Measurements from ENCODE around the gene ZNF169. TPM values are rescaled to one million over a fixed set of nuclear protein-coding genes. Genes with fewer than 3 reads are reported as not detected.
"Not testable (repeated sequence)": the region's sequence is repeated elsewhere in the genome, so short reads cannot be mapped to it uniquely, and the experiment has no call there.

The ZNF169 gene
- total and polyA plus RNA-seq, 2 experiments from 2014 or later: 0.54 to 2.2 TPM

- H3F3A ChIP-seq (ENCODE audit: insufficient read depth); H3K9me2 ChIP-seq (ENCODE audit: insufficient read depth); H3K27ac ChIP-seq; H2AFZ ChIP-seq; DNase-seq; H3K36me3 ChIP-seq (ENCODE audit: low read depth); H3K4me1 ChIP-seq (ENCODE audit: insufficient read depth); H3K9ac ChIP-seq; H3K27me3 ChIP-seq (replicated peaks; ENCODE audit: insufficient read depth); in situ Hi-C loops (cut with MboI); H3K79me2 ChIP-seq (ENCODE audit: insufficient read depth); H3K4me3 ChIP-seq; H4K20me1 ChIP-seq (ENCODE audit: insufficient read depth); H3K4me2 ChIP-seq (ENCODE audit: unreplicated experiment); H3K9me3 ChIP-seq (ENCODE audit: low read depth): not testable (repeated sequence)
- 61 to 65% methylated on average over 11 to 15 of the region's 16 CpGs for WGBS, 2 experiments (ENCODE audit: low coverage in 1 of 2, low lambda C conversion rate in 2 of 2, missing lambda C conversion rate in 2 of 2)
These were observed 66.5 kb downstream of the ZNF169 start for GRCh38 chr9:94325583-94325982.

- H3K36me3 ChIP-seq (ENCODE audit: low read depth); H3K79me2 ChIP-seq (ENCODE audit: insufficient read depth); H3K27me3 ChIP-seq (replicated peaks; ENCODE audit: insufficient read depth); H3K9ac ChIP-seq; H3F3A ChIP-seq (ENCODE audit: insufficient read depth); H3K4me1 ChIP-seq (ENCODE audit: insufficient read depth); H3K4me3 ChIP-seq; H3K4me2 ChIP-seq (ENCODE audit: unreplicated experiment); H3K9me3 ChIP-seq (ENCODE audit: low read depth); H3K27ac ChIP-seq; H4K20me1 ChIP-seq (ENCODE audit: insufficient read depth); H2AFZ ChIP-seq; in situ Hi-C loops (cut with MboI); DNase-seq; H3K9me2 ChIP-seq (ENCODE audit: insufficient read depth): not testable (repeated sequence)
- 33 to 70% methylated on average over 1 to 2 of the region's 5 CpGs for WGBS, 2 experiments (ENCODE audit: low coverage in 1 of 2, low lambda C conversion rate in 2 of 2, missing lambda C conversion rate in 2 of 2)
These were observed 69.4 kb downstream of the ZNF169 start, which contains the start of gene NUTM2F for GRCh38 chr9:94328544-94328943. TSS of gene NUTM2F (minus strand) at chr9:94328644. CDS start at chr9:94328623, 21 bp downstream.

DNA sequence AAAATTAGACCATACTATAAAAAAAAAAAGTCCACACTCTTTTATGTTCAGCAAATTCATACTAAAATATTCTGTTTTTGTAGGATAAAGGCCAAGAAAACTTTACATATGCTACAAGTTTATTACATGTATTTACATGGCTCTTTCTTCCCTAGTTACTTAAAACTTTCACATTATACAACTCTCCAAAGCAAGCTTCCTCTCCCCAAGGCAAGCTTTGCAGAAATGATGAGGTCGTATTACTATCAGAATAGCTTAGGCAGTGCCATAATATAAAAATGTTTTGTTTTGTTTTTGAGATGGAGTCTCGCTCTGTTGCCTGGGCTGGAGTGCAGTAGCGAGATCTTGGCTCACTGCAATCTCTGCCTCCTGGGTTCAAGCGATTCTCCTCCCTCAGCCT is 77.3 kb downstream of the ZNF169 start:
- H3K27ac ChIP-seq; H2AFZ ChIP-seq; H3K4me3 ChIP-seq; H3K4me1 ChIP-seq (ENCODE audit: insufficient read depth); H3F3A ChIP-seq (ENCODE audit: insufficient read depth); H3K4me2 ChIP-seq (ENCODE audit: unreplicated experiment); DNase-seq; H3K79me2 ChIP-seq (ENCODE audit: insufficient read depth); H3K9me2 ChIP-seq (ENCODE audit: insufficient read depth); in situ Hi-C loops (cut with MboI); H3K27me3 ChIP-seq (replicated peaks; ENCODE audit: insufficient read depth); H4K20me1 ChIP-seq (ENCODE audit: insufficient read depth); H3K36me3 ChIP-seq (ENCODE audit: low read depth); H3K9ac ChIP-seq; H3K9me3 ChIP-seq (ENCODE audit: low read depth): not testable (repeated sequence)
- WGBS, 2 experiments (ENCODE audit: low coverage in 1 of 2, low lambda C conversion rate in 2 of 2, missing lambda C conversion rate in 2 of 2): 79 to 81% methylated on average over 4 of the region's 4 CpGs

DNA sequence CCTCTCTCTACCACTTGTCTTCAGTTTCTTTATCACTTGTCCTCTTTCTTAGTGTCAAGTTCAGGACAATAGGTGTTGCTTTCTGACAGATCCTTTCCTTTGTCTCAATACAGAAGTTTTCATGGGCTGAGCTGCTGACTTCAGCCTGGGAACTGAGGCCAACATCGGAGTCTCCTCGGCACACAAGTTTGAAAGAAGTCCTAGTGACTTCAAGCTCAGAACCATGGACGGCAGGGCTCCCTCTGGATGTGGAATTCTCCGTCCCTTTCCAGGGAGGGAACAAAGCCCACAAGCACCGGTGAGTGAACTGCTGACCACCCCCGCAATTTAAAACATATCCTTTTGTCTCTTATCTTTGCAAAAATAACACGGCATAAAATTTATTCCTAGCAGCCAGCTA is 79.6 kb downstream of the ZNF169 start:
- H3K4me1 ChIP-seq (ENCODE audit: insufficient read depth); H3K9me2 ChIP-seq (ENCODE audit: insufficient read depth); H3K27me3 ChIP-seq (replicated peaks; ENCODE audit: insufficient read depth); DNase-seq; H3F3A ChIP-seq (ENCODE audit: insufficient read depth); H3K4me3 ChIP-seq; H3K27ac ChIP-seq; H4K20me1 ChIP-seq (ENCODE audit: insufficient read depth); H3K79me2 ChIP-seq (ENCODE audit: insufficient read depth); H3K4me2 ChIP-seq (ENCODE audit: unreplicated experiment); H2AFZ ChIP-seq; H3K36me3 ChIP-seq (ENCODE audit: low read depth); H3K9ac ChIP-seq; in situ Hi-C loops (cut with MboI); H3K9me3 ChIP-seq (ENCODE audit: low read depth): not testable (repeated sequence)
- WGBS, 2 experiments (ENCODE audit: low coverage in 1 of 2, low lambda C conversion rate in 2 of 2, missing lambda C conversion rate in 2 of 2): 59 to 64% methylated on average over 7 of the region's 7 CpGs

DNA sequence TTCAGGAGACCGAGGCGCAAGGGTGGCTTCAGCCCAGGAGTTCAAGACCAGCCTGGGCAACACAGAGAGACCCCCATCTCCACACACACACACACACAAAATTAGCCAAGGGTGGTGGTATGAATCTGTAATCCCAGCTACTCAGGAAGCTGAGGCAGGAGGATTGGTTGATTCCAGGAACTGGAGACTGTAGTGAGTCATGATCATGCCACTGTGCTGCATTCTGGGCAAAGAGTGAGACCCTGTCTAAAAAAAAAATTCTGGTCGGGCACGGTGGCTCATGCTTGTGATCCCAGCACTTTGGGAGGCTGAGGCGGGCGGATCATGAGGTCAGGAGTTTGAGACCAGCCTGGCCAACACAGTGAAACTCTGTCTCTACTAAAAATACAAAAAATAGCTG is 80.6 kb downstream of the ZNF169 start:
- H3K4me2 ChIP-seq (ENCODE audit: unreplicated experiment); H3F3A ChIP-seq (ENCODE audit: insufficient read depth); H3K27ac ChIP-seq; H2AFZ ChIP-seq; H3K9me3 ChIP-seq (ENCODE audit: low read depth); H3K4me1 ChIP-seq (ENCODE audit: insufficient read depth); H3K36me3 ChIP-seq (ENCODE audit: low read depth); H3K4me3 ChIP-seq; in situ Hi-C loops (cut with MboI); H3K9me2 ChIP-seq (ENCODE audit: insufficient read depth); H3K27me3 ChIP-seq (replicated peaks; ENCODE audit: insufficient read depth); H3K79me2 ChIP-seq (ENCODE audit: insufficient read depth); H4K20me1 ChIP-seq (ENCODE audit: insufficient read depth); DNase-seq; H3K9ac ChIP-seq: not testable (repeated sequence)
- WGBS, 2 experiments (ENCODE audit: low coverage in 1 of 2, low lambda C conversion rate in 2 of 2, missing lambda C conversion rate in 2 of 2): 81 to 88% methylated on average over 6 of the region's 6 CpGs

- DNase-seq; H3F3A ChIP-seq (ENCODE audit: insufficient read depth); H3K9ac ChIP-seq; H3K79me2 ChIP-seq (ENCODE audit: insufficient read depth); in situ Hi-C loops (cut with MboI); H3K27me3 ChIP-seq (replicated peaks; ENCODE audit: insufficient read depth); H3K4me1 ChIP-seq (ENCODE audit: insufficient read depth); H3K9me3 ChIP-seq (ENCODE audit: low read depth); H3K4me3 ChIP-seq; H3K4me2 ChIP-seq (ENCODE audit: unreplicated experiment); H2AFZ ChIP-seq; H3K36me3 ChIP-seq (ENCODE audit: low read depth); H4K20me1 ChIP-seq (ENCODE audit: insufficient read depth); H3K27ac ChIP-seq; H3K9me2 ChIP-seq (ENCODE audit: insufficient read depth): not testable (repeated sequence)
- WGBS, 2 experiments (ENCODE audit: low coverage in 1 of 2, low lambda C conversion rate in 2 of 2, missing lambda C conversion rate in 2 of 2): 89% methylated on average over 5 of the region's 6 CpGs
These were observed 81.7 kb downstream of the ZNF169 start for GRCh38 chr9:94340750-94341149.

DNA sequence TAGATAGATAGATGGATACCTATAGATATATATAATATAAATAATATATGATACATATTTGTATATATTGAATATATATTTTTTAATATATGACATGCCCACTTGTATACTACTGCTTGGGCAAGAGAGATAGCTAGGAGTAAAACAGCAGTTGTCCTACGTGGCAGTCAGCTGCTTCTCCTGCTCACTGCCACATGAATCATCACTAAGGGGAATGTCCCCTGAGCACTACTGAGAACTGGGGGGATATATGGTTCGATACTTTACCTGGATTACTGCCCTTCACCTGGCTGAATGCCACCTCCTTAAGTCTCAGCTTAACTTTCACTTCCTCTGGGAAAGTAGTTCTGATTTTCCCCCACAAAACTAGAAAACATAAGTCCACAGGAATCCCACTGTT is 82.6 kb downstream of the ZNF169 start:
- H3K27me3 ChIP-seq (replicated peaks; ENCODE audit: insufficient read depth); H3K9me2 ChIP-seq (ENCODE audit: insufficient read depth); in situ Hi-C loops (cut with MboI); H3K4me3 ChIP-seq; H4K20me1 ChIP-seq (ENCODE audit: insufficient read depth); H3F3A ChIP-seq (ENCODE audit: insufficient read depth); DNase-seq; H2AFZ ChIP-seq; H3K27ac ChIP-seq; H3K36me3 ChIP-seq (ENCODE audit: low read depth); H3K4me1 ChIP-seq (ENCODE audit: insufficient read depth); H3K4me2 ChIP-seq (ENCODE audit: unreplicated experiment); H3K79me2 ChIP-seq (ENCODE audit: insufficient read depth); H3K9me3 ChIP-seq (ENCODE audit: low read depth); H3K9ac ChIP-seq: not testable (repeated sequence)
- WGBS, 2 experiments (ENCODE audit: low coverage in 1 of 2, low lambda C conversion rate in 2 of 2, missing lambda C conversion rate in 2 of 2): 56 to 59% methylated on average over 2 of the region's 2 CpGs

- H4K20me1 ChIP-seq (ENCODE audit: insufficient read depth); H2AFZ ChIP-seq; H3K9me2 ChIP-seq (ENCODE audit: insufficient read depth); H3K9me3 ChIP-seq (ENCODE audit: low read depth); H3K4me3 ChIP-seq; H3K9ac ChIP-seq; in situ Hi-C loops (cut with MboI); H3K27ac ChIP-seq; H3F3A ChIP-seq (ENCODE audit: insufficient read depth); H3K4me2 ChIP-seq (ENCODE audit: unreplicated experiment); DNase-seq; H3K36me3 ChIP-seq (ENCODE audit: low read depth); H3K27me3 ChIP-seq (replicated peaks; ENCODE audit: insufficient read depth); H3K79me2 ChIP-seq (ENCODE audit: insufficient read depth); H3K4me1 ChIP-seq (ENCODE audit: insufficient read depth): not testable (repeated sequence)
- 93 to 95% methylated on average over 13 to 16 of the region's 16 CpGs for WGBS, 2 experiments (ENCODE audit: low coverage in 1 of 2, low lambda C conversion rate in 2 of 2, missing lambda C conversion rate in 2 of 2)
These were observed 88.4 kb downstream of the ZNF169 start for GRCh38 chr9:94347451-94347850.

Measured in GM23248 (cell line).